Stimulated activated CD4-positive, alpha-beta T cell treated with anti-CD3 and anti-CD28 coated beads, Interleukin-12 subunit alpha, Interleukin-12 subunit beta, amount 100 ng/mL, for 24 hours (primary cell): ENCODE measurements around the gene CDC42EP5.
"Not testable (repeated sequence)": the region's sequence is repeated elsewhere in the genome, so short reads cannot be mapped to it uniquely, and the experiment has no call there.

Experiments
- DNase-seq, 2 experiments: peaks; one replicate each; pipeline ENCODE4 v3.0.0-alpha.2; 2020; ENCODE audit warnings: low read depth in 2 of 2

CDC42EP5 gene

DNA sequence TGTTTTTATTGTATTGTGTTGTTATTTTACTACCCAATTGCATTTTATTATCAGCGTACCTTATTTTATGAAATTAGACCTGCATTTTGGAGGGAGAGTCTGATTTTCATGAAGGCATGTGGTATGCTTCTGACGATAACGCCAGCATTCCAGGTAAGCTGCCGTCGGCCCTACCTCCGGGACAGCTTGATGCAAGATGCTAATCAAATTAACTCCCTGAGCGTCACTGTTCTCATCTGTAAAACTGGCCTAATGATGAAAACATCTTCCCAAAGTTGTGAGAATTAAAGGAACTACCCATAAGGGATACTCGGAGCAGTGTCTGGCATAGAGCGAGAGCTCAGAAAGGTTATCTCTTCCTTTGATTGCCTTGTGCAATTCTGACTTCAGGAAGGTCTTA lies 16.7 kb upstream of the CDC42EP5 start:
- DNase-seq = no peak

- DNase-seq = no peak
Observed at GRCh38 chr19:54489341-54489740, 16.2 kb upstream of the CDC42EP5 start.

GRCh38 chr19:54485851-54486250 lies 12.8 kb upstream of the CDC42EP5 start:
- DNase-seq = no peak

GRCh38 chr19:54484451-54484850 lies 11.4 kb upstream of the CDC42EP5 start:
- DNase-seq = no peak

GRCh38 chr19:54482889-54483288 lies 9.8 kb upstream of the CDC42EP5 start:
- DNase-seq = no peak

GRCh38 chr19:54481326-54481930 lies 8.3 kb upstream of the CDC42EP5 start:
- peak in 1 of 2 experiments; percentile 31 for DNase-seq

DNA sequence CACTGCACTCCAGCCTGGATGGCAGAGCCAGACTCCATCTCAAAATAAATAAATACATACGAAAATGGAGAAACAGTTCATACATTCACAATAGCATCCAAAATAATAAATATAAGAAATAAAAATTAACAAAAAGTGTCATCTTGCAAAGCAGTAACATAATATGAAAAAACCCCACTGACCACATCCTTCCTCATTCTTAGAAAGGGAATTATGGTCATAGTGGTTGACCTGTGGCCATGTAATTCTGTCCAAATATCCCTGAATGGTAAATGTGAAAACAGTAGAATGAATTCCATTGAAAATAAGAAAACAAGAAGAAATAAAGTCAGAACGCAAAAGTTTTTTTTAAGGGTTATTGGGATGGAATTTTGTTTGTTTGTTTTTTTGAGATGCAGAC lies 7.0 kb upstream of the CDC42EP5 start:
- DNase-seq = no peak

GRCh38 chr19:54478677-54479266 lies 5.7 kb upstream of the CDC42EP5 start:
- no peak for DNase-seq

DNA sequence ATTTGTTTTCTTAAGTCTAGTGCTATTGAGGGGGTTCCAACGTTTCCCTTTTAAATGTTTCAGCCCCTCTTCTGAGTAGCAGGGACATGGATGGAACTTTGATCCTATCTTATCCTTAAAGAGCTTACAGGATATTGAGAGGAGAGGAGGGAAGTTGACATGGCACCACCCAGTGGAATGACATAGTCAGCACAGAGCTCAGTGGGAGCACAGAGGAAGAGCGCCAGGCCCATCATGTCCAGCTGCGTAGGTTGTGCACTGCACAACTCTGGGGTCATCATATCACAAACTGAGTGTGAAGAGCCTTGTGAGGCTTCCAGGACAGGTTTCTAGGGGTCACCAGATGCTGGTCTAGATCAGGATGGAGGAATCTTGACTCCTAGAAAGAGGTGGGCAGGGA lies 4.6 kb upstream of the CDC42EP5 start:
- no peak for DNase-seq

DNA sequence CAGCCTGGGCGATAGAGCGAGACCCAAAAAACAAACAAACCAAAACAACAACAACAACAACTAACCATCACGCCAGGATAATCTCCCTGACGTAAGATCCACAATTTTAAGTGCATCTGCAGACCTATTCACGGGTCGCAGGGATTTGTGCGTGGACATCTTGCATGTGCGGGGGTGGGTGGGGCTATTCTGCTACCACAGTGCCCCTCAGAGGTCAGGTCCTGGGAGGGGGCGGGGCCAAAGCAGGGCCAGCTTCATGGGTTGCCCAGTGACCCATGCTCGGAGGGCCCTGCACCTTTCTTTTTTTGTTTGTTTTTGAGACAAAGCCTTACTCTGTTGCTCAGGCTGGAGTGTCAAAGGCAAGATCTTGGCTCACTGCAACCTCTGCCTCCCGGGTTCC lies 2.6 kb upstream of the CDC42EP5 start:
- DNase-seq = no peak

DNA sequence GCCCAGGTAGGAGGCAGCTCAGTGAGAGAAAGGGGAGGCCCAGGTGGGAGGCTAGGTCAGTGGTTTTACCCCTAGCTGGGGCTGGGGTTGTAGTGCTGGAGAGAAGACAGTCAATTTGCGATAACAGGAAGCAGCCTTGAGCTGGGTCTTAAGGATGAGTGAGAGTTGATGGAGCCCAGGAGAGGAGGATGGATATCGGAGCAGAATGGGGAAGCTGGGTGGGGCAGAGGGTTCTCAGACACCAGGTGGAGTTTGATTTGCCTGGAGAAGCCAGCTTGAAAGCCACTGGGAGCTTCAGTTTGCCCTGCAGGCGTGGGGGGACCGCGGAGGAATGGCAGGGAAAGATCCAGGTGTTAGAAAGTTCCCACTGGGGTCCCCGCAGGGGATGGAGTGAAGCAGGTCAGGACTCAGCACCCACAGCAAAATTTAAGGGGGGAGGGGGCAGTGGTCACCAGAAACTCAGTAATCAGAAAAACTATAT lies 836 bp upstream of the CDC42EP5 start:
- DNase-seq = no peak

DNA sequence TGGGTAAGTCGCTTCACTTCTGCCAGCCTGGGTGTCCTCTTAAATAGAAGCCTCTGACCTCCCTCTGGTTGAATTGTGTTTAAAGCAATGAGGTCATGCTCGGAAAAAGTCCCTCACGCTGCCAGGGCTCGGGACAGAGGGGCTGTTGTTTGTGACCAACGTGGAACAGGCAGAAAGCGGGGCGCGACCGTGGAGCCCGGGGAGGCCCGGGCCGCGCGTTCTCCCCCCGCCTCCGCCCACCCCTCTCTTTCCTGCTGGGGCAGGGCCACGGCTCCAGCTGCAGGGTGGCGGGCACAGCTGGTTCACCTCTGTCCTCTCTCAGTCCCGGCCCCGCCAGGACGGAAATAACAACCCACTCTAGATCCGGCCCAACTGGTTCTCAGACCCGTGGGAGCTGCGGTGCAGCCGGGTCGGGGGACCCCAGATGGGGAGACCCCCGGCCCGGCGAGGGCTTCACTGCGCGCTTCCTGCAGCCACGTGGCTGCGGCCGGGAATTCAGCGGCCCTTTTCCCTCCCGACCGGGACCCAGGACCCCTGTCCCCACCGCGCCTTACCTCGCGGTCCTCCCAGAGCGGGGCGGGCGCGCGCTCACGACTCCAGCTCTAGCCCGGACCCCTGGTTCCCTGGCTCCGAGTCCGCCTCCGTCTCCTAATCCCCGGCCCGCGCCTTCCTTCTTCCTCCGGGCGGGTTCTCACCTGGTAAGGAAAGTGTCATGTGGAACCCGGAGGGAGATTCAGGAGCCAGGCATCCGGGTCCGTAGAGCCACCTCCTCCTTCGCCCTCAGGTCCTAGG lies 1.9 kb downstream of the CDC42EP5 start:
- no peak for DNase-seq

GRCh38 chr19:54470276-54470887 lies 2.7 kb downstream of the CDC42EP5 start:
- no peak for DNase-seq

- no peak for DNase-seq
Observed at GRCh38 chr19:54469496-54469934, 3.6 kb downstream of the CDC42EP5 start.

DNA sequence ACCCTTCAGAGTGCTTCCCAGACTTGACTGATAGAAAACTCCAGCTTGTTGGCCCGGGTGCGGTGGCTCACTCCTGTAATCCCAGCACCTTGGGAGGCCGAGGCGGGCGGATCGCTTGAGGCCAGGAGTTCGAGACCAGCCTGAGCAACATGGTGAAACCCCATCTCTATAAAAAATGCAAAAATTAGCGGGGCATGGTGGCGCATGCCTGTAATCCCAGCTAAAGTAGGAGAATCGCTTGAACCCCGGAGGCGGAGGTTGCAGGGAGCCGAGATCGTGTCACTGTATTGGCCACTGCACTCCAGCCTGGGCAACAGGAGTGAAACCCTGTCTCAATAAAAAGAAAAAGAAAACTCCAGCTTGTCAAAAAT lies 7.0 kb downstream of the CDC42EP5 start:
- not testable (repeated sequence) for DNase-seq

DNA sequence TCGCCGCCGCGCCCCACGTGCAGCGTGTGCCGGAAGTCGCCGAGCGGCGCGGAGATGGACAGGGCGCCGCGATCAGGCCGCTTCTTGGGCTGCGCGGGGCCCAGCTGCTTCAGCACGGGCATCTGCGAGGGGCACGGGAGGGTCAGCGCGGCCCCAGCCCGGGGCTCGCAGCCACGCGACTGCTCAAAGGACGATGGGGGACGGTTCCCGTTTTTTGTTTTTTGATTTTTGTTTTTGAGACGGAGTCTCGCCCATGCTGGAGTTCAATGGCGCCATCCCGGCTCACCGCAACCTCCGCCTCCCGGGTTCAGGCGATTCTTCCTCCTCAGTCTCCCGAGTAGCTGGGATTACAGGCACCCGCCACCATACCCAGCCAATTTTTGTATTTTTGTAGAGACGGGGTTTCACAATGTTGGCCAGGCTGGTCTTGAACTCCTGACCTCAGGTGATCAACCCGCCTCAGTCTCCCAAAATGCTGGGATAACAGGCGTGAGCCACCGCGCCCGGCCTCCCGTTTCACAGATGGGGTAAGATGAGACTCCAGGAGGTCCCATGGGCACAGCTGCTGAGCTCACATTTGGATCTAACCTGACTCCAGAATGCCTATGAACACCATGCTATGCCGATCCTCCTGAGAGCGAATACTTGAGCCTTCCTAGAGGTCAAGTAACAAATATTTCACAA lies 7.5 kb downstream of the CDC42EP5 start:
- no peak for DNase-seq

DNA sequence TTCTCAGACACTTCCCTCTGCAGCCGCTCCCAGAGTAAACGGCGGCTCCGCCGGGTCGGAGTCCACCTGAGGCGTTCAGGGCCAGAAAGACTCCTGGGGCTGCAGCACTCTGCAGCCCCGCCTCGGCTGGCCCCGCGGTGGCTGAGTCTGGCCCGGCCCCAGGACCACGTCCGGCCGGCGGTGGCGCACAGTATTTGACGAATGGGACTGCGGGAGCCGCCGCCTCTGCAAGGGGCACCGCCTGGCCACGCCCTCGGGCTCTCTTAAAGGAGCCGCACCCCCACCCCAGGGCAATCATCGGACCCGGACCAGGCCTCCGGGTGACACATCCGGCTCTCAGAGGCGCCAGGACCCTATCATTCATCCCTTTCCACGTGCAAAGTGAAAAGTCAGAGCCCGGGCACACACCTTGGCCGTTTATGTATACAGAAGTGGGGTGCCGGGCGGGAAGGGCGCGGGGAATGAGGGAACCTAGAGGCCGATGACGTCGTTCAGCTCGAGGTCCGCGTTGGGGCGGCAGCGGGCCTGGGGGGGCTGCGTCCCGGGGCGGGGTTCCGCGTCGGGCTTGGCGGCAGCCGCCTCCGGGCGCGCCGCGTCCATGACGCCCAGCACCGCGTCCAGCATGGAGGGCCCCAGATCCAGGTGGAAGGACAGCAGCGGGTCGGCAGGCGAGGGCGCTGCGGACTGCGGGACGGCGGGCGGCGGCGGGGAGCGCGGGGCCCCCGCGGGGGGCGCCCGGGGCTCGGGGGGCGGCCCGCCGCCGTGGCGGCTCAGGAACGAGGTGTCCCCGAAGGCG lies 8.3 kb downstream of the CDC42EP5 start:
- DNase-seq = peak; percentile 55 to 76

DNA sequence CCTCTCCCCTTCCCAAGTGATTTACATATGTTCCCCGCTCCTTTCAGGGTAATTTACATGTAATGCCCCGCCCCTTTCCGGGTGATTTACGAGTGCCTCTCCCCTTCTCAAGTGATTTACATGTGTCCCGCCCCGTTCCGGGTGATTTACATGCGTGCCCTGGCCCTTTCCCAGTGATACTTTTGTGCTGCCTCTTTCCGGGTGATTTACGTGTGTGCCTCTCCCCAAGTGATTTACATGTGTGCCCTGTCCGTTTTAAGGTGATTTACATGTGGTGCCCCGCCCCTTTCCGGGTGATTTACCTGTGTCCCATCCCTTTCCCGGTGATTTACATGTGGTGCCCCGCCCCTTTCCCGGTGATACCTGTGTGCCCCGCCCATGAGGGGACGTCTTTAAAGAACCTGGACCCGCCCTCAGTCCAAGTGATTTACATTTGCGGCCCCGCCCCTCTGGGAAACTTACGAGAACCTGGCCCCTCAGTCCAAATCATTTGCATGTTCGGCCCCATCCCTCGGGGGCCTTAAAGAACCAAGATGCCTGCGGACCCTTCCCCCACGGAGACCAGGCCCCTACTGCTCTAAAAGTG lies 9.0 kb downstream of the CDC42EP5 start:
- DNase-seq = peak; percentile 65 to 86

DNA sequence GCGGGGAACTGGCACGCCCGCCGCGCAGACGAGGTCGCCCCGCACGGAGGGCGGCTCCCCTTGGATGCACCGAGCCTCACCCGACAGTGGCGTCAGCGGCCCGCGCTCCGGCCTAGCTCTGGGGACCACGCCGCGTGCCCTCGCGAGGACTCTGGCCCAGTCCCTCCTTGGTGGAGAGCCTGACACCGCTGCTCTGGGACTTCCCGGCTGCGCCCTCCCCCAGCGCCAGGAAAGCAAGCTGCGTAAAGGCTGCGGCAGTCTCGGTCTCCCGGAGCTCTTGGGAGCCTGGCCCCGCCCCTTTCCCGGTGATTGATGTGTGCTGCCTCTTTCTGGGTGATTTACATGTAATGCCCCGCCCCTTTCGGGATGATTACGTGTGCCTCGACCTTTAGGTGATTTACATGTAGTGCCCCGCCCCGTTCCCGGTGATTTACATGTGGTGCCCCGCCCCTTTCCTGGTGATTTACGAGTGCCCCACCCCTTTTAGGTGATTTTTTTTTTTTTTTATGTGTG lies 9.5 kb downstream of the CDC42EP5 start, which contains the start of gene LENG9:
Gene LENG9, minus strand, starts transcription at position 248 of the 513 bp plus-strand sequence. CDS start 252 bp downstream, outside the sequence.
- DNase-seq = peak; percentile 94 to 98
